CD1c-positive myeloid dendritic cell (primary cell): Measurements from ENCODE around the gene PHACTR2.

Source experiments
- DNase-seq: peaks from one replicate; pipeline ENCODE4 v3.0.0-alpha.2; 2016; ENCODE audit errors: extremely low spot score

The PHACTR2 gene

GRCh38 chr6:143675382-143675900 lies 2.3 kb upstream of the PHACTR2 start:
- DNase-seq: no peak

GRCh38 chr6:143675946-143676345 lies 1.8 kb upstream of the PHACTR2 start:
- no peak for DNase-seq

- DNase-seq: no peak
Observed at GRCh38 chr6:143676437-143677045, 1.2 kb upstream of the PHACTR2 start.

- DNase-seq: no peak
Observed at GRCh38 chr6:143677577-143677890, 231 bp upstream of the PHACTR2 start.

- no peak for DNase-seq
Observed at GRCh38 chr6:143679041-143679440, 1.3 kb downstream of the PHACTR2 start.

GRCh38 chr6:143680141-143680540 lies 2.4 kb downstream of the PHACTR2 start:
- no peak for DNase-seq

- DNase-seq: no peak
Observed at GRCh38 chr6:143682805-143683204, 5.0 kb downstream of the PHACTR2 start.

GRCh38 chr6:143684486-143684885 lies 6.7 kb downstream of the PHACTR2 start:
- DNase-seq: no peak

GRCh38 chr6:143685653-143686052 lies 7.9 kb downstream of the PHACTR2 start:
- DNase-seq: no peak

GRCh38 chr6:143687591-143687990 lies 9.8 kb downstream of the PHACTR2 start:
- DNase-seq: no peak

GRCh38 chr6:143688681-143689080 lies 10.9 kb downstream of the PHACTR2 start:
- no peak for DNase-seq

- DNase-seq: no peak
Observed at GRCh38 chr6:143689852-143690251, 12.1 kb downstream of the PHACTR2 start.

- DNase-seq: no peak
Observed at GRCh38 chr6:143691155-143691554, 13.4 kb downstream of the PHACTR2 start.

- no peak for DNase-seq
Observed at GRCh38 chr6:143691900-143692636, 14.3 kb downstream of the PHACTR2 start.

- no peak for DNase-seq
Observed at GRCh38 chr6:143692696-143693095, 14.9 kb downstream of the PHACTR2 start.

GRCh38 chr6:143694013-143694412 lies 16.2 kb downstream of the PHACTR2 start:
- DNase-seq: no peak

GRCh38 chr6:143694560-143694959 lies 16.8 kb downstream of the PHACTR2 start:
- no peak for DNase-seq

GRCh38 chr6:143695130-143695968 lies 17.6 kb downstream of the PHACTR2 start:
- DNase-seq: peak; percentile 16

- no peak for DNase-seq
Observed at GRCh38 chr6:143695969-143696663, 18.4 kb downstream of the PHACTR2 start.

GRCh38 chr6:143696664-143697000 lies 18.9 kb downstream of the PHACTR2 start:
- no peak for DNase-seq

GRCh38 chr6:143697076-143697800 lies 19.5 kb downstream of the PHACTR2 start:
- DNase-seq: no peak
